IPS DF 6.9 (cell line): Measurements from ENCODE around the gene USP6NL.

Source experiments
- DNase-seq: peaks from one replicate; pipeline ENCODE4 v3.0.0-alpha.2; 2013; ENCODE audit warnings: low read depth, low spot score
- H3K27ac ChIP-seq: one replicate; pipeline ENCODE4 v1.5.1; 2013; ENCODE audit warnings: low read length, control low read depth
- H3K27me3 ChIP-seq: 2 replicates; pipeline ENCODE4 v1.6.1; 2013; ENCODE audit warnings: mild to moderate bottlenecking, low read length; ENCODE audit not compliant: control insufficient read depth, insufficient read depth
- H3K36me3 ChIP-seq: 2 replicates; pipeline ENCODE4 v1.6.1; 2013; ENCODE audit warnings: low read length; ENCODE audit not compliant: control insufficient read depth, insufficient read depth
- H3K4me1 ChIP-seq: 2 replicates; pipeline ENCODE4 v1.6.1; 2013; ENCODE audit warnings: low read length; ENCODE audit not compliant: control insufficient read depth, insufficient read depth
- H3K4me3 ChIP-seq: 2 replicates; pipeline ENCODE4 v1.5.1; 2013; ENCODE audit warnings: mild to moderate bottlenecking, low read length
- H3K9me3 ChIP-seq: 2 replicates; pipeline ENCODE4 v1.6.1; 2013; ENCODE audit warnings: low read length, inconsistent platforms; ENCODE audit not compliant: control insufficient read depth, insufficient read depth
- WGBS: extraction: QIAGEN DNeasy Blood & Tissue Kit; methylation state at CpG from one replicate; pipeline ENCODE4 v1.1.7; 2013; ENCODE audit warnings: mixed read lengths, missing lambda C conversion rate; ENCODE audit not compliant: insufficient read length, insufficient coverage; 5-methylcytosine and 5-hydroxymethylcytosine counted together

The USP6NL gene

GRCh38 chr10:11449761-11450160 is 161.7 kb downstream of the USP6NL start:
- no peaks in the 10 kb centered on the region for H3K36me3 ChIP-seq
- no CpG with 5 or more reads among the region's 8 CpGs for WGBS
- H3K4me1 ChIP-seq: peaks cover 4% of the 10 kb centered on the region
- no peaks in the 10 kb centered on the region for H3K27me3 ChIP-seq
- no peak overlapping the region for H3K27ac ChIP-seq
- no peak for DNase-seq
- H3K4me3 ChIP-seq: no peak overlapping the region
- no peaks in the 10 kb centered on the region for H3K9me3 ChIP-seq

DNA sequence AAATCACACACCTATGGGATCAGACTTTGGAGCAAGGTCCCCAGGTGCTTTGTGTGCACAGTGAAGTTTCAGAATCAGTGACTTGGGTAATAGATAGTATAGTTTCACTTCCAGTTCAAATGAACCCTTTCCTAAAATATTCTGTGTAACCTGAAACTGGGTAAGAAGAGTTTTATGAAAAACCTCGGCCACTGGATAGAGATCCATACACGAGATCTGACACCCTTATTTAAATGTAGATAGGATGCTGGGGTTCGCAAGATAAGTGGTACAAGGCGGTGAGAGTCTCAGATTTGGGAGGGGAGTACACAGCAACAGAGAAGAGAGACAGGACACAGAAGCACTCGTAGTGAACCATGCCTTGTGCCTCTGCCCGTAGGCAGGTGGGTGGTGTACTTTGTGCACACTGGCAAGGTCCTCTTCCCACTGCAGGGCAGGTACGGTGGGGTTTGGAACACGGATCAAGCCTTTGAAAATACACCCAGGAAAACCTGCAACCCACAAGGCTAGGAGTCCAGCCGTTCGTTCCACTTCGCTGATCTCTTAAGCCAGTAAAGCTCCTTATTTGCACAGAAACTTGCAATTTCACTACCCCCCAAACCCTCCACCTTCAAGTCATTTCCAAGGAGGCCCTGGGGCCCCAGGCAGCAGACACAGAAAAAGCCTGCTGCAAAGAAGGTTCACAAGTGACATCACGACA is 162.8 kb downstream of the USP6NL start:
- Histone ChIP-seq H3K36me3 (no peaks in the 10 kb centered on the region), H3K4me1 (peaks cover 7% of the 10 kb centered on the region), H3K27me3 (no peaks in the 10 kb centered on the region), H3K9me3 (no peaks in the 10 kb centered on the region), H3K4me3 (no peak overlapping the region), H3K27ac (no peak overlapping the region)
- no CpG with 5 or more reads among the region's 12 CpGs for WGBS
- DNase-seq: no peak

DNA sequence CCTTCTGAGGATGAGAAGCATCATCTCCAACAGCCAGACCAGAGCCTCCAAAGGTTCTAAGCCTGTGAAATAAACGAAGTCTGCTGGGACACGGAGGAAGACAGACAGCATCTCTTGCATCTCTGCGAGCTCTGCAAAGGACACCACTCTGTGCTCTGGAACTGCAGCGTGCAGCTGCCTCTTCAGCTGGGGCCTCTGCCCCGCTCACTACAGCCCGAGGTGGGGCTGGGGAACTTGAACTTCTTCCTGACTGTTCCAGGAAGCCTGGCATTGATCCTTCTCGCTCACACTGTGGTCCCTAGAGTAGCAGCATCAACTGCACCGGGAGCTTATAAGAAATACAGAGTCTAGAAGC is 163.3 kb downstream of the USP6NL start:
- Histone ChIP-seq H3K4me3 (no peak overlapping the region), H3K27ac (no peak overlapping the region), H3K27me3 (no peaks in the 10 kb centered on the region), H3K4me1 (peaks cover 7% of the 10 kb centered on the region), H3K9me3 (no peaks in the 10 kb centered on the region), H3K36me3 (no peaks in the 10 kb centered on the region)
- no peak for DNase-seq
- no CpG with 5 or more reads among the region's 8 CpGs for WGBS

DNA sequence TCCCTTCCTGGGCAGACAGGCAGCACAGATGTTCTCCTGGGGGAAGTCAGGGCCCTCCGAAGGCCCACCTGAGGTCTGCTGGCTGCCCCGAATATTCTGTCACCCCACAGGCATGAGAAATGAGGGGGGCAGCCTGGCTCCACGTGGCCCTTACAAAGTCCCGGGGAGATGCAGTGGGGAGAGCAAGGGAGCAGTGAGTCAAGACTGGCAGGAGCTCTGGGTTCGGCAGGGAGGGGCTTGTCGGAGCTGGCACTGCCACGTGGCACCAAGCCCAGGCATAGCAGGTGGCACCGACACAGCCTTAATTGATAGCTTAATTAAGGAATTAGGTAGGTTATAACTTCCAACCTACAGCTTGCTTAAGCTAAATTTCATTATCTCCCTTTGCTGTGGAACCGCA is 163.9 kb downstream of the USP6NL start:
- no peak for DNase-seq
- no CpG with 5 or more reads among the region's 9 CpGs for WGBS
- Histone ChIP-seq H3K27me3 (no peaks in the 10 kb centered on the region), H3K9me3 (no peaks in the 10 kb centered on the region), H3K4me3 (no peak overlapping the region), H3K36me3 (no peaks in the 10 kb centered on the region), H3K4me1 (peaks cover 7% of the 10 kb centered on the region), H3K27ac (no peak overlapping the region)

DNA sequence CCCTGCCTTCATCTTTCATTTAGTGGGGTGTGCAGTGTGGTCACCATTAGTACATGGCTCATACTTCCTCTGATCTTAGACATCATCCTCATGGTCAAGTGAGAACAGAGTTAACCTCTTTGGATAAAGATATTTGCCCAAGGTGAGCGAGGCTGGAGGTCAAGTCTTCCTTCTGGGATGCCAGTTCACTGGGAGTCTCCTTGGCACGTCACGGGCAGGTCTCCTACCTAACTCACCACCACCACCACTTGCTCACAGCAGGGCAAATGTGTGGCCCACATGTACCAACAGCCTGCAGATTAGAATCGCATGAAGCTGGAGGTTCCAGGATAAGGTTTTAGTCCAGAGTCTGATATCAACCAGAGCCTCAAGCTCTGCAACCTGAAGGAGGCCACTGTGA is 164.6 kb downstream of the USP6NL start:
- no peak overlapping the region for H3K4me3 ChIP-seq
- no CpG with 5 or more reads among the region's 4 CpGs for WGBS
- H3K9me3 ChIP-seq: no peaks in the 10 kb centered on the region
- no peak overlapping the region for H3K27ac ChIP-seq
- H3K27me3 ChIP-seq: no peaks in the 10 kb centered on the region
- H3K4me1 ChIP-seq: peaks cover 7% of the 10 kb centered on the region
- no peaks in the 10 kb centered on the region for H3K36me3 ChIP-seq
- DNase-seq: no peak

- no CpG with 5 or more reads among the region's 5 CpGs for WGBS
- Histone ChIP-seq H3K27ac (no peak overlapping the region), H3K27me3 (no peaks in the 10 kb centered on the region), H3K4me1 (peaks cover 7% of the 10 kb centered on the region), H3K9me3 (no peaks in the 10 kb centered on the region), H3K4me3 (no peak overlapping the region), H3K36me3 (no peaks in the 10 kb centered on the region)
- DNase-seq: no peak
Observed at GRCh38 chr10:11446133-11446532, 165.3 kb downstream of the USP6NL start.

- H3K4me3 ChIP-seq: no peak overlapping the region
Observed at GRCh38 chr10:11444531-11445228, 166.8 kb downstream of the USP6NL start.

DNA sequence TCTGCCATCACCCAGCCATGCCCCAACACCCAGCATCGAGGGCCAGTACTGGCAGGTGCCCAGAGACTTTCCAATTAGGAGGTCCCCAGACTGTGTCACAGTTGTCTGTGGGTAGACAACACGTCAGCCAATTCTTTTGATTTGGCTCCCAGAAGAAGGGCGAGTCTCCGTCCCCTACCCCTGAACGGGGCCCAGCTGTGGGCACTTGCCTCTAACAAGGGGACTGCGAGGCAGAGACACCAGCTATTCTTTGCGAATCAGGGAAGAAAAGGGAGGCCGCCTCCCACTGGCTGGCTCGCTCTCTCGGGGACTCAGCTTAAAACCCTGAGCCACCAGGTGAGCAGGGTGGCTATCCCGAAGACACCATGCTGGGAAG is 167.3 kb downstream of the USP6NL start:
- Histone ChIP-seq H3K4me1 (peaks cover 7% of the 10 kb centered on the region), H3K27ac (no peak overlapping the region), H3K36me3 (no peaks in the 10 kb centered on the region), H3K4me3 (no peak overlapping the region), H3K9me3 (no peaks in the 10 kb centered on the region), H3K27me3 (no peaks in the 10 kb centered on the region)
- no CpG with 5 or more reads among the region's 11 CpGs for WGBS
- no peak for DNase-seq

More at GRCh38 chr10:11444531-11445228, 166.8 kb downstream of the USP6NL start:
- no CpG with 5 or more reads among the region's 27 CpGs for WGBS
- Histone ChIP-seq H3K36me3 (no peaks in the 10 kb centered on the region), H3K27me3 (no peaks in the 10 kb centered on the region), H3K9me3 (no peaks in the 10 kb centered on the region), H3K27ac (no peak overlapping the region), H3K4me1 (peaks cover 7% of the 10 kb centered on the region)
- no peak for DNase-seq

- WGBS: no CpG with 5 or more reads among the region's 23 CpGs
- no peaks in the 10 kb centered on the region for H3K9me3 ChIP-seq
- DNase-seq: no peak
- no peaks in the 10 kb centered on the region for H3K27me3 ChIP-seq
- no peaks in the 10 kb centered on the region for H3K36me3 ChIP-seq
- H3K4me1 ChIP-seq: peaks cover 6% of the 10 kb centered on the region
- no peak overlapping the region for H3K4me3 ChIP-seq
- no peak overlapping the region for H3K27ac ChIP-seq
Observed at GRCh38 chr10:11443468-11444154, 167.8 kb downstream of the USP6NL start.

DNA sequence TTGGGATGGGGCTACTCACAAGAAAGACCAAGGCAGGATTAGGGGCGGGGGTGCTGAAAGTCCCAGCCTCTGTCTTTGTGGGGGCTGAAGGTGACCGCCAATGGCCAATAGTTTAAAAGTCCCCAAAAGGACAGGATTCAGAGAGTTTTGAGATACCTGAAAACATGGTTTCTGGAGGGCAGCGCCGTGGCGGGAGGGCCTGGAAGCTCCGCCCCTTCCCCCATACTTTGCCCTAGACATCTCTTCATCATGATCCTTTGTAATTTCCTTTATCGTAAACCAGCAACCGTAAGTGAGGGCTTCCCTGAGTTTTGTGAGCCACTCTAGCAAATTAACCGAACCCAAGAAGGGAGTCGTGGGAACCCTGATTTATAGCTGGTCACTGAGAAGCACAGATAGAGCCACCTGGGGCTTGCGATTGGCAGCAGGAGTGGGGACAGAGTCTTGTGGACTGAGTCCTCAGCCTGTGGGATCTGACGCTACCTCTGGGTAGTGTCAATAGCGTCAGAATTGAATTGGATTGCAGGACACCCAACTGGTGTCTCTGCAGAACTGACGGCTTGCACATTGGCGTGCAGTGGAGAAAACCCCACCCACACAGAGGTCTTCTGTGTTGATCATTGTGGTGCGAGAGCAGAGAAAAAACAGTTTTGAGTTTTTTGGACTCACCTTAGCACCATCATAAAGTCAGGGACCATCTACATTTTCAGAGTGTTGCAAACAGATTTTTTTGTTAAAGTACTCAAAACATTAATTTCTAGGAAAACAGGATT is 169.3 kb downstream of the USP6NL start:
- Histone ChIP-seq H3K27ac (no peak overlapping the region), H3K4me3 (no peak overlapping the region), H3K4me1 (peaks cover 11% of the 10 kb centered on the region), H3K27me3 (no peaks in the 10 kb centered on the region), H3K36me3 (no peaks in the 10 kb centered on the region), H3K9me3 (no peaks in the 10 kb centered on the region)
- no peak for DNase-seq
- no CpG with 5 or more reads among the region's 16 CpGs for WGBS
